Chondrocyte (in vitro differentiated cells): Measurements from ENCODE around the gene RELA. TPM values are rescaled to one million over a fixed set of nuclear protein-coding genes. Genes with fewer than 3 reads are reported as not detected.

ENCODE experiments used
- DNase-seq: peaks from one replicate; pipeline ENCODE4 v3.0.0; 2021; ENCODE audit warnings: mixed read lengths, low spot score
- H3K27ac Mint-ChIP-seq: one replicate; pipeline ENCODE4 v1.8.0; 2021; ENCODE audit warnings: mild to moderate bottlenecking, moderate library complexity, mixed read lengths; ENCODE audit not compliant: unreplicated experiment
- H3K27me3 Mint-ChIP-seq: 2 replicates; pipeline ENCODE4 v1.8.0; 2021; ENCODE audit warnings: low read depth, mixed read lengths
- H3K36me3 Mint-ChIP-seq: 2 replicates; pipeline ENCODE4 v1.8.0; 2021; ENCODE audit warnings: low read depth, mixed read lengths
- H3K4me1 Mint-ChIP-seq: 2 replicates; pipeline ENCODE4 v1.8.0; 2021; ENCODE audit warnings: low read depth, mild to moderate bottlenecking, mixed read lengths
- H3K4me3 Mint-ChIP-seq: one replicate; pipeline ENCODE4 v1.8.0; 2021; ENCODE audit warnings: mild to moderate bottlenecking, moderate library complexity, mixed read lengths; ENCODE audit not compliant: unreplicated experiment
- H3K9me3 Mint-ChIP-seq: 2 replicates; pipeline ENCODE4 v1.8.0; 2021; ENCODE audit warnings: low read depth, mixed read lengths
- CTCF ChIP-seq: fragments of 200-600 bp; sonication (generic); IDR thresholded peaks from 2 replicates; pipeline ENCODE4 v1.5.0; 2021; ENCODE audit warnings: antibody characterized with exemption, mild to moderate bottlenecking, moderate library complexity
- total RNA-seq: library from RNA; stranded (reverse); gene quantifications from 3 replicates; pipeline ENCODE4 v1.2.1, GENCODE V29; 2021

The RELA gene
- total RNA-seq, 1 donor from 2014 or later, result 72.7 TPM

GRCh38 chr11:65633390-65634108 lies 29.2 kb downstream of the RELA start:
- Mint-ChIP-seq H3K27ac (no peak overlapping the region), H3K36me3 (peaks cover 18% of the 10 kb centered on the region), H3K4me1 (peaks cover 15% of the 10 kb centered on the region), H3K4me3 (no peak overlapping the region), H3K9me3 (no peaks in the 10 kb centered on the region), H3K27me3 (no peaks in the 10 kb centered on the region)
- TF ChIP-seq CTCF, result no peak
- no peak for DNase-seq

DNA sequence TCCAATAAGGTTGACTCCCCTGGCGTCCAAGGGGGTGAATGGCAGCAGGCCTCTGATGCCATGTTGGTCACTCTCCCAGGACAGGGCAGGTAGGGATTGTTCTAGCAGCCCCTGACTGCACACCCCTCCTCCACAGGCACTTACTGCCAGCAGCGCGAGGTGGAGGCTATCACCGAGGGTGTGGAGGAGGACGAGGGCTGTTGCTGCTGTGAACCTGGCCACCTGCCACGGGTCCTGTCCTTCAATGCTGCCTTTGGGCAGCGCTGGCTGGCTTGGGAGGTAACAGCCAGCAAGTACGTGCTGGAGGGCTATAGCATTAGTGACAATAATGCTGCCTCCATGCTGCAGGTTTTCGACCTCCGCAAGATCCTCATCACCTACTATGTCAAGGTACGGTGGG lies 32.5 kb downstream of the RELA start:
- Mint-ChIP-seq H3K27me3 (no peaks in the 10 kb centered on the region), H3K4me3 (no peak overlapping the region), H3K9me3 (no peaks in the 10 kb centered on the region), H3K27ac (no peak overlapping the region), H3K4me1 (no peaks in the 10 kb centered on the region), H3K36me3 (peaks cover 17% of the 10 kb centered on the region)
- TF ChIP-seq CTCF, result no peak
- no peak for DNase-seq

- Mint-ChIP-seq H3K4me3 (no peak overlapping the region), H3K36me3 (peaks cover 13% of the 10 kb centered on the region), H3K4me1 (no peaks in the 10 kb centered on the region), H3K27me3 (no peaks in the 10 kb centered on the region), H3K27ac (no peak overlapping the region), H3K9me3 (no peaks in the 10 kb centered on the region)
- TF ChIP-seq CTCF, result no peak
- no peak for DNase-seq
Observed at GRCh38 chr11:65629579-65629978, 33.1 kb downstream of the RELA start.

GRCh38 chr11:65627202-65627601 lies 35.5 kb downstream of the RELA start:
- no peak overlapping the region for H3K27ac Mint-ChIP-seq

More at GRCh38 chr11:65627202-65627601, 35.5 kb downstream of the RELA start:
- no peaks in the 10 kb centered on the region for H3K9me3 Mint-ChIP-seq
- no peak for TF ChIP-seq CTCF
- no peaks in the 10 kb centered on the region for H3K27me3 Mint-ChIP-seq
- H3K36me3 Mint-ChIP-seq, result peaks cover 18% of the 10 kb centered on the region
- no peaks in the 10 kb centered on the region for H3K4me1 Mint-ChIP-seq
- DNase-seq, result no peak
- H3K4me3 Mint-ChIP-seq, result no peak overlapping the region
